BLaER1 treated with 17β-estradiol and CSF1 and Interleukin-3, amounts not matched to agents 10 nM and 100 nM (cell line): ENCODE data around the gene ARHGEF1.
"Not testable (repeated sequence)": the region's sequence is repeated elsewhere in the genome, so short reads cannot be mapped to it uniquely, and the experiment has no call there.

Experiments
- H3K27ac ChIP-seq, 11 experiments: shearing (Covaris generic); formaldehyde crosslinking; 2 replicates each; pipeline ENCODE4 v1.8.1; 2022
- H3K27me3 ChIP-seq, 11 experiments: shearing (Covaris generic); formaldehyde crosslinking; 2 replicates each; pipeline ENCODE4 v1.8.1; 2022
- H3K36me3 ChIP-seq, 11 experiments: shearing (Covaris generic); formaldehyde crosslinking; 2 replicates each; pipeline ENCODE4 v1.8.1; 2022
- H3K4me1 ChIP-seq, 10 experiments: shearing (Covaris generic); formaldehyde crosslinking; 2 replicates each; pipeline ENCODE4 v1.8.1; 2022
- H3K4me2 ChIP-seq, 11 experiments: shearing (Covaris generic); formaldehyde crosslinking; 2 replicates each; pipeline ENCODE4 v1.8.1; 2022
- H3K4me3 ChIP-seq, 10 experiments: shearing (Covaris generic); formaldehyde crosslinking; 2 replicates each; pipeline ENCODE4 v1.8.1; 2022
- H3K9ac ChIP-seq, 11 experiments: shearing (Covaris generic); formaldehyde crosslinking; 2 replicates each; pipeline ENCODE4 v1.8.1; 2022
- H3K9me3 ChIP-seq, 11 experiments: shearing (Covaris generic); formaldehyde crosslinking; replicated peaks in 1 of 11; 2 replicates each; pipeline ENCODE4 v1.8.1; 2022
- H4K20me1 ChIP-seq, 11 experiments: shearing (Covaris generic); formaldehyde crosslinking; 2 replicates each; pipeline ENCODE4 v1.8.1; 2022
- Cebpa-rat ChIP-seq, 11 experiments: shearing (Covaris generic); IDR thresholded peaks; 2 replicates each; pipeline ENCODE4 v1.8.1; 2022

Gene ARHGEF1

DNA sequence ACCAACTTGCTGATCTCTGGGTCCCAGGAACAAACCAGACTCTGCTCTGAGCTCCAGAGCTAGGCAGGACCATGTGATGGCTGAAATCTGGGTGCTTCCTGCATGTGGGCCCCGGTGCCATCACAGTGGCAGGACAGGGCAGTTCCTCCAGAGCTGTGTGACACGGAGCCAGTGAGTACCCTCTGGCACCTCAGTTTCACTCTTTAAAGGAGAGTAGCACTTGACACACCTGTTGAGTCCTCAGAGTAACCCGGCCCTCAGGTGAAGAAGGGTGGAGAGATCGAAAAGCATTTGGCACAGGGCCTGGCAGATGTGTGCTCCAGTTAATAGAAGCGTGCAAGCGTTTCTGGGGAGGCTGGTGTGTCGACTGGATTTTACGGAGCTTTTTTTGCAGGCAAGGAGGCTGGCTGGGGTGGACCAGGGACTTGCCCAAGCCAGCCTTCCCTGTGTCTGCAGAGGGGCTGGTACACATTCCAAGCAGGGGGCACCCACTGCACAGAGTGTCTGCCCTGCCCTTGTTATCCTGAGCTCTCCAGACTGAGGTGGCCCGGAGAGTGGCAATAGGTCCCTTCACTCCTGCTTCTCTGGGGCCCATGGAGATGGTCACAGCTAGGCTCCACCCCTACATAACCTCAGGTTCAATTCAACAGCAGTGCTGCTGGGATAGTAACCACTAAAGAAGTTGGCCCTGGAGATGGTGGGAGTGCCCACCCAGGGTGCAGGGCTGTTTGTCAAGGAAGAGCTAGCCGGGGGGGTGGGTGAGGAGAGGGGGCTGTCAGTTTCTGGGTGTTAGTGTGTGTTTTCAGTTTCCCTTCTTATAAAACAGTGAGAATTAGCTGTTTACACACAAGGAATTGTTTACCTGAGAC is 14.6 kb upstream of the ARHGEF1 start:
- peaks cover 98 to 100% (median 100%) of the 10 kb centered on the region in 10 experiments for H3K4me1 ChIP-seq
- H4K20me1 ChIP-seq: peaks cover 85 to 100% (median 90%) of the 10 kb centered on the region in 11 experiments
- H3K4me2 ChIP-seq: peak overlapping the region; percentile 91 to 100 (median 98)
- no peak for TF ChIP-seq Cebpa-rat (IDR thresholded peaks at IDR 0.05)
- peak overlapping the region in 10 of 11 experiments; percentile 22 to 99 (median 94); a peak in 19 of 22 replicates for H3K27ac ChIP-seq
- H3K36me3 ChIP-seq: peaks cover 79 to 95% (median 90%) of the 10 kb centered on the region in 11 experiments
- peak overlapping the region in 8 of 10 experiments; percentile 6 to 51 (median 34); a peak in 12 of 20 replicates for H3K4me3 ChIP-seq
- H3K9ac ChIP-seq: peak overlapping the region; percentile 41 to 100 (median 99); a peak in 21 of 22 replicates
- no peaks in the 10 kb centered on the region for H3K27me3 ChIP-seq
- H3K9me3 ChIP-seq: no peaks in the 10 kb centered on the region

DNA sequence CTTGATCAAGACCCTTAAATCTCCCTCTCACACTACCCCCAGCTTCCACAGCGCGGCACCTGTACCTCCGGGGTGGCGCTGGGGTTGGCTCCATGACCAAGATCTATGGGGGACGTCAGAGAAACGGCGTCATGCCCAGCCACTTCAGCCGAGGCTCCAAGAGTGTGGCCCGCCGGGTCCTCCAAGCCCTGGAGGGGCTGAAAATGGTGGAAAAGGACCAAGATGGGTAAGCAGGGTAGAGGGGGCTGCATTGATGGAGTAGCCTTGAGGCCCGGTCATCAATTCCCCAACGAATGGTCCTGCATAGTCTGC is 14.0 kb upstream of the ARHGEF1 start:
- Histone ChIP-seq H4K20me1 (peaks cover 79 to 95% (median 84%) of the 10 kb centered on the region in 11 experiments), H3K9me3 (no peaks in the 10 kb centered on the region), H3K4me1 (peaks cover 98 to 100% (median 100%) of the 10 kb centered on the region in 10 experiments), H3K36me3 (peaks cover 73 to 90% (median 84%) of the 10 kb centered on the region in 11 experiments), H3K4me3 (peak overlapping the region in 8 of 10 experiments; percentile 6 to 51 (median 38); a peak in 11 of 20 replicates), H3K4me2 (peak overlapping the region; percentile 91 to 100 (median 98)), H3K9ac (peak overlapping the region; percentile 41 to 100 (median 99); a peak in 21 of 22 replicates), H3K27me3 (no peaks in the 10 kb centered on the region), H3K27ac (peak overlapping the region in 10 of 11 experiments; percentile 29 to 99 (median 94); a peak in 19 of 22 replicates)
- no peak for TF ChIP-seq Cebpa-rat (IDR thresholded peaks at IDR 0.05)

DNA sequence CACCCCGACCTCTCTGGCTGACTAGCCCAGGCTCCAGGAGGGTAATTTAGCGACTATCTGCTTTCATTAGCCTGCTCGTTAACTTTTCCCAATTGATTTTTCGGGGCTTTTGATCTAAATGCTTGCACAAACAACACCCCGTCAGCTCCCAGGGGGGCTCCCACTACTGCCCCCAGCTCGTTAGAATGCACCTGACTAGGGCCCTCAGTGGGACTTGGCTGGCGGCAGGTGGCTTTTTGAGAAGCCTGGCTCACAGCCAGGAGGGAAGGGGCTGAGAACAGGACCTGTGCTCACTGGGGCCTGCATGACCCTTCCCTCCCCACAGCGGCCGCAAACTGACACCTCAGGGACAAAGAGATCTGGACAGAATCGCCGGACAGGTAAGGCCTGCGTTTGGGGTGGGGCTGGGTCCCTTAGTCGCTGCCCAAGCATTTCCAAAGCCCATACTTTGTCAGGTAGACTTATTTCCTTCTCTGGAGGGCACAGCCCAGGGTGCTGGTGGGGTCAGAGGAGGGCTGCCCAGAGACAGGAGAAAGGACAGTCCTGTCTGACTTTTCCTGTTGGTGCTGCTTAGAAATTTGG is 13.5 kb upstream of the ARHGEF1 start:
- no peaks in the 10 kb centered on the region for H3K27me3 ChIP-seq
- TF ChIP-seq Cebpa-rat (IDR thresholded peaks at IDR 0.05): no peak
- no peaks in the 10 kb centered on the region for H3K9me3 ChIP-seq
- peaks cover 74 to 89% (median 78%) of the 10 kb centered on the region in 11 experiments for H4K20me1 ChIP-seq
- H3K4me2 ChIP-seq: peak overlapping the region; percentile 91 to 100 (median 98)
- H3K4me1 ChIP-seq: peaks cover 98 to 100% (median 100%) of the 10 kb centered on the region in 10 experiments
- peak overlapping the region; percentile 41 to 100 (median 99) for H3K9ac ChIP-seq
- H3K27ac ChIP-seq: peak overlapping the region; percentile 29 to 99 (median 93); a peak in 20 of 22 replicates
- peaks cover 68 to 85% (median 79%) of the 10 kb centered on the region in 11 experiments for H3K36me3 ChIP-seq
- H3K4me3 ChIP-seq: peak overlapping the region in 9 of 10 experiments; percentile 6 to 51 (median 36); a peak in 12 of 20 replicates

DNA sequence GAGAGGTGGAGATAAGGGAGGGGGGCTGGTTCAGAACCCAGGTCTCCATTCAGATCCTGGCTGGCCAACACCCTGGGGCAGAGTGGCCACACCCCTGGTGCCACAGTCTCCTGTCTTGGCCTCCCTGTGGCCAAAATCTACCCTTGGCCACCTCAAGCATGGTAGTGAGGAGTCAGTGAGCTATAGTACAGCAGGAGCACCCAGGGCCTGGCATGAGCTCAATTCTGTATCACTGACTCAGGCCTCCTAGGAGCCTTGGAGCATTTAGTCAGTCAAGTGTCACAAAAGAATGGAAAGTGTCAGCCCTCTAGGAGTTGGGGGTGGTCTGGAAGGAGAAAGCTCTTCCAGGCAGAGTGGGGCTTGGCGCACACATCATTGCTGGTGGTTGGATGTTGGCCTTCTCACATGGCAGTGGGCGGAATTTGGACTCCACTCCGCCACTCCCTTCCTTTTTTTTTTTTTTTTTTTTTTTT is 12.5 kb upstream of the ARHGEF1 start:
- Histone ChIP-seq H3K4me3 (peak overlapping the region in 6 of 10 experiments; percentile 19 to 51 (median 38); a peak in 7 of 20 replicates), H3K4me2 (peak overlapping the region; percentile 91 to 100 (median 98)), H4K20me1 (peaks cover 64 to 80% (median 69%) of the 10 kb centered on the region in 11 experiments), H3K27me3 (no peaks in the 10 kb centered on the region), H3K27ac (peak overlapping the region in 10 of 11 experiments; percentile 23 to 99 (median 94); a peak in 18 of 22 replicates), H3K9me3 (no peaks in the 10 kb centered on the region), H3K9ac (peak overlapping the region; percentile 41 to 100 (median 99); a peak in 19 of 22 replicates), H3K36me3 (peaks cover 58 to 75% (median 69%) of the 10 kb centered on the region in 11 experiments), H3K4me1 (peaks cover 98 to 100% (median 100%) of the 10 kb centered on the region in 10 experiments)
- TF ChIP-seq Cebpa-rat (IDR thresholded peaks at IDR 0.05): no peak

DNA sequence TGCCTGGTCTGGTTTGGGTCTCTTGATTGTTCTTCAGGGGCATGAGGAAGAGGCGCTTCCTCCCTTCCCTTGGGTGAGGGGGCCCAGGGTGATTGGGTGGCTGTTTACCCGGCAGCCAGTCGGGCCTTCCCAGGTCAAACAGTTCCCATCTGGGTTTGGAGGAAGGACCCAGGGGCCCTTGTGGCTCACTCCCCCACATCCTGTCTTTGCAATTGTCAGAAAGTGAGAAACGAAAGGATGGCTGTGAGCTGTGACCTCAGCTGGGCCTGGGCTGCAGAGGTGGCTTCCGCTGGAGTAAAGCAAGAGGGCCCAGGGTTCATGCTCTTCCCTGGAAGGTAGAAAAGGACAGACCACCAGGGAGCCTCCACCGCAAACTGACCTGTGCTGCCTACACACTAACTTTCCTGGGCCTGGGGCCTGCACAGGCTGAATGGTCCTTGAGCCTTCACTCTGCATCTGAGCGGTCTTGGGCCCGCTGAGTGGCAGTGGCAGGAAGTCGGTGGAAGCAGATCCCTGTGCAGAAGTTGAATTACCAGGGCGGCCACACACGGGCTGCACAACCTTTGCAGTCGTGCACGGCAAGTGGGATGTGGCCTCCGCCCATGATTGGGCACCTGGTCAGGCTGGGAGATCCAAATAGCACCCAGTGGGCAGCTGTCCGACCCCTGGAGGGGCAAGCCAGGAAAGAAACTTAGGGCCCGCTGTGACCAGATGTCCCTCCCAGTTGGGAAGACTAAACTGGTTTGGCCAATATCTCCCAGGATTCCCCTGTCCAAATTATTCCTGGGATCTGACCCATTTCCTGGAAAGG is 11.2 kb upstream of the ARHGEF1 start:
- Histone ChIP-seq H4K20me1 (peaks cover 51 to 66% (median 55%) of the 10 kb centered on the region in 11 experiments), H3K9ac (peak overlapping the region; percentile 53 to 100 (median 99); a peak in 20 of 22 replicates), H3K4me2 (peak overlapping the region; percentile 91 to 100 (median 98)), H3K9me3 (no peaks in the 10 kb centered on the region), H3K36me3 (peaks cover 47 to 62% (median 56%) of the 10 kb centered on the region in 11 experiments), H3K27ac (peak overlapping the region; percentile 52 to 99 (median 93); a peak in 21 of 22 replicates), H3K27me3 (no peaks in the 10 kb centered on the region), H3K4me3 (peak overlapping the region in 8 of 10 experiments; percentile 6 to 55 (median 34); a peak in 16 of 20 replicates), H3K4me1 (peaks cover 98 to 100% (median 100%) of the 10 kb centered on the region in 10 experiments)
- TF ChIP-seq Cebpa-rat (IDR thresholded peaks at IDR 0.05): peak in 4 of 11 experiments; percentile 57 to 74 (median 64); a peak in 7 of 22 replicates

DNA sequence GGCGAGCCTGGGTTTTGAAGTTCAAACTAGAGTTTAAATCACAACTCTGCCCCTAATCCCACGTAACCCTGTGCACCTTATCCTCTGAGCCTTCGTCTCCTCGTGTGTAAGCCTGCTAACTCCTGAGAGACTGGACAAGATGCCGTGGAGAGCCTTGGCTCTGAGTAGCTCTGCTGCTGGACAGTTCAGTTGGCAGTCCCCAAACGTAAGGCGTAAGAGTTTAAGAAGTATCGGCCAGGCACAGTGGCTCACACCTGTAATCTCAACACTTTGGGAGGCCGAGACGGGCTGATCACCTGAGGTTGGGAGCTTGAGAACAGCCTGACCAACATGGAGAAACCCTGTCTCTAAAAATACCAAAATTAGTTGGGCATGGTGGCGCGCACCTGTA is 10.6 kb upstream of the ARHGEF1 start:
- Histone ChIP-seq H3K9me3 (no peaks in the 10 kb centered on the region), H4K20me1 (peaks cover 45 to 60% (median 50%) of the 10 kb centered on the region in 11 experiments), H3K36me3 (peaks cover 42 to 56% (median 50%) of the 10 kb centered on the region in 11 experiments), H3K27me3 (no peaks in the 10 kb centered on the region), H3K9ac (peak overlapping the region; percentile 32 to 100 (median 99); a peak in 20 of 22 replicates), H3K4me2 (peak overlapping the region; percentile 91 to 100 (median 98)), H3K4me1 (peaks cover 93 to 100% (median 100%) of the 10 kb centered on the region in 10 experiments), H3K27ac (peak overlapping the region in 10 of 11 experiments; percentile 62 to 99 (median 94); a peak in 21 of 22 replicates), H3K4me3 (peak overlapping the region in 8 of 10 experiments; percentile 6 to 55 (median 34); a peak in 14 of 20 replicates)
- no peak for TF ChIP-seq Cebpa-rat (IDR thresholded peaks at IDR 0.05)

DNA sequence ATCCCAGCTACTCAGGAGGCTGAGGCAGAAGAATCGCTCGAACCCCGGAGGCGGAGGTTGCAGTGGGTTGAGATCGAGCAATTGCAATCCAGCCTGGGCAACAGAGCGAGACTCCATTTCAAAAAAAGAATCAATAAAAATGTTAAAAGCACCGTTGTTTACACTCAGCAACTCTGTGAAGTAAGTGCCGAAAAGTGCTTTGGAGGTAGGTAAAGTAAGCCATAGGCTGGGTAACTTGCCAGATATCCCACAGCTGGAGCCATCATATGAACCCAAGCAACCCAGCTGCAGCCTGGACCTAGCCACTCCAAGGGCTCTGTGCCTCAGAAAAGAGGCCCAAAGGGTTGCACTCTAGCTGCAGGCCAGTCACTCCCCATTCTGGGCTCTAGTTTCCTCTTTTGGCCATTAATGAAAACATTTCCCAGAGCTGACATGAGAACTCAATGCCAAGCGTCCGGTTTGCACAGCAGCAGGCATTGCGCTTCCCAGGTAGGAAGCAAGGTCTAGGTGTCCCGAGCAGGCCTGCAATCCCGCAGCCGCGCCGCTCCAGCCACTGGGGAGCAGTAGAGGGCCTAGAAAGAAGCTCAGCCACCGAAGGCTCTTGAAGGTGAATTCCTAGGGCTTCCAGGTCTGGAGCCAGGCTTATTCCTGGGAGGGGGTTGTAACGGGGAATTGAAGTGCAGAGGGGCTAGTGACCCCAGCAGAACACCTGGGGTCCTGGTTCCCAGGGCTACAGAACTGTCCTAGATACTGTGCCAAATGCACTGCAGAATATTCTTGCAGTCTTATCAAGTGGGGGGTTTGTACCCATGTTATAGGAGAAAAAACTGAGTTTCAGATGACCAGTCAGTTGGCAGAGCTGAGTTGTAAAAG is 10.0 kb upstream of the ARHGEF1 start:
- peak overlapping the region; percentile 91 to 100 (median 98) for H3K4me2 ChIP-seq
- H4K20me1 ChIP-seq: peaks cover 39 to 54% (median 44%) of the 10 kb centered on the region in 11 experiments
- H3K9ac ChIP-seq: peak overlapping the region in 10 of 11 experiments; percentile 51 to 100 (median 99); a peak in 18 of 22 replicates
- no peak for TF ChIP-seq Cebpa-rat (IDR thresholded peaks at IDR 0.05)
- no peaks in the 10 kb centered on the region for H3K9me3 ChIP-seq
- H3K4me1 ChIP-seq: peaks cover 91 to 100% (median 98%) of the 10 kb centered on the region in 10 experiments
- H3K27ac ChIP-seq: peak overlapping the region in 10 of 11 experiments; percentile 62 to 99 (median 94); a peak in 20 of 22 replicates
- no peaks in the 10 kb centered on the region for H3K27me3 ChIP-seq
- H3K36me3 ChIP-seq: peaks cover 35 to 50% (median 44%) of the 10 kb centered on the region in 11 experiments
- peak overlapping the region in 7 of 10 experiments; percentile 6 to 55 (median 36); a peak in 7 of 20 replicates for H3K4me3 ChIP-seq

DNA sequence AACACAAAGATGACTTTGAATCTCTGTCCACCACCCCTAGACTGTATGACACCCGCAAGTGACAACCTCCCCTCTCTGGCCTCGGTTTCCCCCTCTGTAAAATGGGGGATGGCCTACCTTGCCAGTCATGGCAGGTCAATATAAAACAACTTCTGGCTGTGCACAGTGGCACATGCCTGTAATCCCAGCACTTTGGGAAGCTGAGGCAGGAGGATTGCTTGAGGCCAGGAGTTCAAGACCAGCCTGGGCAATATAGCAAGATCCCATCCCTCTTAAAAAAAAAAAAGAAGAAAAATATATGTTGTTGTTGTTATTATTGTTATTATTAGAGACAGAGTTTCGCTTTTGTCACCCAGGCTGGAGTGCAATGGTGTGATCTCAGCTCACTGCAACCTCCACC is 7.0 kb upstream of the ARHGEF1 start:
- peaks cover 6 to 41% (median 30%) of the 10 kb centered on the region in 11 experiments for H3K36me3 ChIP-seq
- H3K9ac ChIP-seq: peak overlapping the region in 8 of 11 experiments; percentile 62 to 100 (median 90); a peak in 16 of 22 replicates
- H3K4me2 ChIP-seq: peak overlapping the region; percentile 91 to 100 (median 98)
- peaks cover 9 to 25% (median 14%) of the 10 kb centered on the region in 11 experiments; a peak in 18 of 22 replicates for H4K20me1 ChIP-seq
- H3K4me1 ChIP-seq: peaks cover 87 to 98% (median 93%) of the 10 kb centered on the region in 10 experiments
- H3K27ac ChIP-seq: peak overlapping the region in 9 of 11 experiments; percentile 88 to 99 (median 94); a peak in 18 of 22 replicates
- not testable (repeated sequence) for H3K9me3 ChIP-seq, H3K27me3 ChIP-seq
- peak overlapping the region in 4 of 10 experiments; percentile 25 to 79 (median 74); a peak in 3 of 20 replicates for H3K4me3 ChIP-seq
